Gastroesophageal sphincter (tissue), 3 donors: ENCODE measurements around the gene SNX13.

Source experiments
- EP300 ChIP-seq: sonication (generic); formaldehyde crosslinking; IDR thresholded peaks from one replicate; pipeline ENCODE4 v1.6.1; 2017; ENCODE audit warnings: antibody characterized with exemption, mild to moderate bottlenecking
- POLR2A ChIP-seq, 2 donors: fragments of 450-650 bp; IDR thresholded peaks; one replicate each; pipeline ENCODE4 v1.6.1; 2017; ENCODE audit warnings: antibody characterized with exemption in 2 of 2, mild to moderate bottlenecking in 2 of 2, moderate library complexity in 1 of 2
- POLR2AphosphoS5 ChIP-seq: sonication (generic); formaldehyde crosslinking; IDR thresholded peaks from one replicate; pipeline ENCODE4 v1.6.1; 2017; ENCODE audit warnings: antibody characterized with exemption
- TF ChIP-seq, protein P1 (sequence below), 4 experiments: fragments of 200-600 bp in 2 of 4; fragments of 450-650 bp in 2 of 4; sonication (generic) in 1 of 4; IDR thresholded peaks; one replicate each; pipeline ENCODE4 v1.5.1; 2017 to 2019; ENCODE audit warnings: antibody characterized with exemption in 4 of 4, mild to moderate bottlenecking in 2 of 4, moderate library complexity in 2 of 4

DNA sequence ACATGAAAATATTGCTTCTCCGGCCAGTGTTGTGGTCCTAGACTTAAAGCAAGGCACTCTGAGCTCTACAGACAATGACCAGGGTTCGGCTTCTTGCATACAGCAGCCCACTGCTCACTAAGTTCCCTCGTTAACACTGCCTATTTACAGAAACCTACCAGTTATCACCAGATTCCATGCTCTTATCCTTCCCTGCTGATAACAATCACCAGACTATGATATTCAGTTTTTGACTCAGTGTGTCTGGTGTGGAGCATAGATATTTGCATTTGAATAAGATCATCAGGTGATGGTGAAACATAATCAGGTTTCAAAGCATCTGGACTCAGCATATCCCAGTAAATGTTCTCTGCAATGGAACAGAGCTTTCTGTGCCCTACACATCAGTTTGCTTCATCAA is 182.3 kb downstream of the SNX13 start:
- TF ChIP-seq, protein P1, sequence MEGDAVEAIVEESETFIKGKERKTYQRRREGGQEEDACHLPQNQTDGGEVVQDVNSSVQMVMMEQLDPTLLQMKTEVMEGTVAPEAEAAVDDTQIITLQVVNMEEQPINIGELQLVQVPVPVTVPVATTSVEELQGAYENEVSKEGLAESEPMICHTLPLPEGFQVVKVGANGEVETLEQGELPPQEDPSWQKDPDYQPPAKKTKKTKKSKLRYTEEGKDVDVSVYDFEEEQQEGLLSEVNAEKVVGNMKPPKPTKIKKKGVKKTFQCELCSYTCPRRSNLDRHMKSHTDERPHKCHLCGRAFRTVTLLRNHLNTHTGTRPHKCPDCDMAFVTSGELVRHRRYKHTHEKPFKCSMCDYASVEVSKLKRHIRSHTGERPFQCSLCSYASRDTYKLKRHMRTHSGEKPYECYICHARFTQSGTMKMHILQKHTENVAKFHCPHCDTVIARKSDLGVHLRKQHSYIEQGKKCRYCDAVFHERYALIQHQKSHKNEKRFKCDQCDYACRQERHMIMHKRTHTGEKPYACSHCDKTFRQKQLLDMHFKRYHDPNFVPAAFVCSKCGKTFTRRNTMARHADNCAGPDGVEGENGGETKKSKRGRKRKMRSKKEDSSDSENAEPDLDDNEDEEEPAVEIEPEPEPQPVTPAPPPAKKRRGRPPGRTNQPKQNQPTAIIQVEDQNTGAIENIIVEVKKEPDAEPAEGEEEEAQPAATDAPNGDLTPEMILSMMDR (IDR thresholded peaks at IDR 0.05): no peak
- TF ChIP-seq POLR2A (IDR thresholded peaks at IDR 0.05) (no peak), POLR2AphosphoS5 (no peak), EP300 (no peak)
